Measurements from ENCODE around the gene EFCAB8.
A peak's percentile ranks its signal among the peaks of the same experiment; 100 is the strongest.
"Not testable (repeated sequence)": the region's sequence is repeated elsewhere in the genome, so short reads cannot be mapped to it uniquely, and the experiment has no call there.

Gene EFCAB8

DNA sequence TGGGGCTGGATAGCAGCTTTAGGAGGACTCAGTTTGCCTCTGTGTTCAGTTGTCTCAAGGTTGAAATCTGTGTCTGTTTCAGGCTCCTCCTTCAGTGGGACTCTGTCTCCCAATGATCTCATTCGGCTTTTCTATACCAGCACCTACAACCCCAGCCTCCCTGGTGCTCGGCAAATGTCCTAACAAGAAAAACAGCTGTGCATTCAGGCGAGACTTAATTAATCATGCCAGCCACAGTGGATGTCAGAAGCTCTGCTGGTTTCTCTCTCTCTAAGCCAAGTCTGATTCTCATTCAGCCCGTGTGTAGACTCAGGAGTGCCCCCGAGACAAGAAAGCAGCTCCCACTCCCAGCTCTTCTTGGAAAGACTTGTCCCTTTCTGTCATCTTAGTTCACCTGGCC, 98.7 kb downstream of the EFCAB8 start:
- DNase-seq (ENCODE audit: low read depth): no peak

DNA sequence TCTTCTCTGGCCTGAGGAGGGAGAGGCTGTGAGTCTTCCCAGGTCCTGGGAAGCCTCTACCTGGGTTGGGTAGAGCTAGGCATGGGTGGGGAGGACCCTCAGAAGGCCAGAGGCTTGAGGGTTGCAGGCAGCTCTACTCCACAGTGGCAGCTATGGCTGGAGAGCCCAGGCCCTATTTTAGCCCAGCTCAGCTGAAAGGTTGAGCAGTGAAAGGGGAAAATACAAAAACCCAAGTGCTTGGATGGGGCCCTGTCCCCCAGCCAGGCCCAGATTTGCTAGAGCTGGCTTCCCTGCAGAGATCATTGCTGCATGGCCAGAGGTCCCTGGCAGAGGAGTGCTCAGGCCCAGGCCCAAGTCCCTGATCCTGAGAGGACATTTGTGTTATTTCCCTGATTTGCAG, 99.9 kb downstream of the EFCAB8 start:
- DNase-seq (ENCODE audit: low read depth): no peak

DNA sequence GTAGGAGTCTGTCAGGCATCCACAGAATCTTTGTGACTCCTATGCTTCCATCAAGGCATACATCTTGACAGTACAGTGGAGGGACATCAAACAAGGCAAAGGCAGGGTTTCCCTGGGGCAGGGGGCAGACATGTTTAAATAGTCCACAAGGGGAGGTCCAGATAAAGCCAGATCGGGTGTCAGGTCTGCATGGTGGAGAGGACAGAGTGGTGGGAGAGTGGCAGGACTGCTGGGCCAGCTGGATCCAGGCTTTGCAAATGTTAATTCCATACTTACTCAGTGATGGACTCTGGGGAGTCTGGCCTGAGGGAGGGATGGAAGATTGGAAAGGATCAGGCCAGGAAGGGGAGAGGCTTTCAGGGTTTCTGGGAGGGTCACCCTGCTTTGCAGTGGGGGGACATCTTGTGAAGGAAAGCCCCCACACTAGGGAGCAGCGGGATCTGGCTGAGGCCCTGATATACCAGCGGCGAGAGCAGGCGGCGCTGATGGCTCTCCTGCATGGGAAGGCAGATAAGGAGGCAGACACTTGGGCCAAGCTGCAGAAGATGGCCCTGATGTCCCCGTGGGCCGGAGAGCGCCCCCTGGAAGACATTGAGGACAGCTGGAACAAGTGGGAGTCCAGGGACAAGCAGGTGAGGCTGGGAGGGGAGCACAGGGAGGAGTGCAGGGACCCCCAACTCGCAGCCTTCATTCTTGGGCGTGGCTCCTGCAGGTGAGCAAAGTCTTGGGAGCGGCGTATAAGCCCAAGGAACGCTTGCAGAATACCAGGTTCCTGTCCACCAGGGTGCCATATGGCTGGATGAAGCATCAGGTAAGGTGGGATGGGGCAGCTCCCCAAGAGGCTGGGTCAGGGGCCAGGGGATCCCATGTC, 100.9 kb downstream of the EFCAB8 start:
- DNase-seq (ENCODE audit: low read depth): no peak

DNA sequence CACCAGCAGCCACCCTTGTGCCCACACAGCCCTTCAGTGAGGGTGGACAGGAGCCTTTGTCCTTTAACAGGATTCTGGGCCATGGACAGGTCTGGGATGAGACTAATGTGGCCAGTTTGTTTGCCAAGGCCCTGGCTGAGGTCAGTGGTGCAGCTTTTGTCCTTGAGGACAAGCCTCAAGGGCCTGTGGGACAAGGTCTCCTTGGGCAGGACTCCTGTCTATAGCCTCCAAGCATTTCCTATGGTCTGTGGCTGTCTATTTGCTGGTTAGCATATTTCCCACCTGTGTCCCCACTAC, 101.4 kb downstream of the EFCAB8 start:
- DNase-seq (ENCODE audit: low read depth): no peak

DNA sequence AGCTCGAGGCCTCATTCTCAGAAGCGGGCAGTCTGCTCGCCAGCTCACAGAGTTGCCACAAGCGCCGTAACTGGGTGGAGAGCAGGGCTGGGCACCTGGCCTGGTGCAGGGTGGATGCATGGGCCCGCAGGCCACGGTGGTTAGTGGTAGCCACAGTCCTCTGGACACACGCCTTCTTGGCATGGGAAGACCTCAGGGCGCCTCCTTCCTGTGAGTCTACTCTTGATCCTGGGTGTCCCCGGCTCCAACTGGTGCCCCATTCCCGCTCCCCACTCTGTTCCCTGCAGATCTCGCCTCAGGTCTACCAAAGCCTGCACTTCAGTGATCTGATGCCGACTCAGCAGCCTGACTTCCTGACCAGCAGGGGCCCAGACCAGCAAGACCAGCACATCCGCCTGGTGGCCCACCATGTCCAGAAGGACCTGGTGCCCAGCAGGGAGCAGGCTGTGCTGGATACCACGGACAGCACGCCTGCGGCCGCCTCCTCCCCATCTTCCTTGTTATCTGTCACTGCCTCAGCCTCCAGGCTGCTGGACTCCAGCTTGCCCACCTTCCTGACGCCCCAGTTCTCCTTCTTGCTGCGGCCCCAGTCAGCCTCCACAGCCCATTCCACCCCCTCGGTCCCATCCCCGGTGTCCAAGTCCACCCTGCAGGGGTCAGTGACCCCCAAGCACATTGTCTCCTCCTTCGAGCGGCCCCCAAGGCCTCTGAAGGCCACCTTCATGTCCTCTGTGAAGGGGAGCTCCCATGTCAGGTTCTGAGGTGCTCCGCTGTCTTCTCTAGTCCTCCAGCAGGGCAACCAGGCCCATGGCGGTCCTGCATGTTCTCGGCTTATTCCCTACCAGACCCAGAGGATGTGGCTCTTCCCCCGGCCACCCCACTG, 102.4 kb downstream of the EFCAB8 start:
- no peak for DNase-seq (ENCODE audit: low read depth)

DNA sequence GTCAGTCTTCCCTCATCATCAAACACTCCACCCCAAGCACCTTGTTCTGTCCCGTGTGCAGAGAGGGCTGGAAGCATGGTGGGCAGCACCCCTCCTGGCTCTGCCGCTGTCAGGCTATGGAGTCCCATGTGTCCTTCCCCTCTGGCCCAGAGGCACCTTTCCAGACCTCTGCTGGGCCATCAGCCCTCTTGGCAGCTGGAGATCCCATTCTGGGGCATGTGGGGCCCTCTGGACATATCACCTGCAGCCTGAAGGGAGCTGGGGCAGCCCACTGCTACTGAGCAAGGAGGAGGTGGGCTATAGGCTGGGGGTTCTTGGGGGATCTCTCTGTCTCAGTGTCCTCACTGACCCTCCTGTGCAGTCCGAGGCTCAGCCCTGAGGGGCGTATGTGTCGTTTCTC, 103.3 kb downstream of the EFCAB8 start:
- no peak for DNase-seq (ENCODE audit: low read depth)

DNA sequence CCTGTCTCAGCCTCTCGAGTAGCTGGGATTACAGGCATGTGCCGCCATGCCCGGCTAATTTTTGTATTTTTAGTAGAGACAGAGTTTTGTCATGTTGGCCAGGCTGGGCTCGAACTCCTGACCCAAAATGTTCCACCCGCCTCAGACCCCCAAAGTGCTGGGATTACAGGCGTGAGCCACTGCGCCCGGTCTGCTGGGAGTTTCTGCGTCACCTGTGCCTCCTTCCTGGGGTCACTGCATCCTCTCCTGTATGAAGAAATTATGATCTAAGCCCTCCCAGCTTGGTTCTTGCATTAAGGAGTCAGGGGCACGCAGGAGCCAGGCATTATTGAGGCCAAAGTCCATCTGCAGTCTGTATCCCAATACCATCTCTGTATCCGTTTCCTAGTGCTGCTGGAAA, 103.9 kb downstream of the EFCAB8 start:
- DNase-seq (ENCODE audit: low read depth): not testable (repeated sequence)

DNA sequence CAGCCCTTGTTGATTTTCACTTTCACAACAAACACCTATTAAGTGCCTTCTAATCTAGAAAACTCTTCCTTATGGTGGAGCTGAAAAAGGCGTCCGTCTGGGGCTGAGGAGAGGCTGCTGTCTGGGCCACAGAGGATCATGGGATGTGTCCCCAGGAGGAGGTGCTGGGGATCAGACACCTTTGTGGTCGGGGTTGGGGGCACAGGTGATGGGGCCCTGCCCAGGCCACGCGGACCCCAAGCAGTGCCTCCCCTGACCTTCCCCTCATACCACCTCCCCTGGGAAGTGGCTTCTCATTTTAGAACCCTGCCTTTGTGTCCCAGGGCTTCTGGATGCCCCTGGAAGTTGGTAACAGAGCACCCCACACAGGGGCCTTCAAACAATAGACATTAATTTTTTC, 104.5 kb downstream of the EFCAB8 start:
- DNase-seq (ENCODE audit: low read depth): no peak

DNA sequence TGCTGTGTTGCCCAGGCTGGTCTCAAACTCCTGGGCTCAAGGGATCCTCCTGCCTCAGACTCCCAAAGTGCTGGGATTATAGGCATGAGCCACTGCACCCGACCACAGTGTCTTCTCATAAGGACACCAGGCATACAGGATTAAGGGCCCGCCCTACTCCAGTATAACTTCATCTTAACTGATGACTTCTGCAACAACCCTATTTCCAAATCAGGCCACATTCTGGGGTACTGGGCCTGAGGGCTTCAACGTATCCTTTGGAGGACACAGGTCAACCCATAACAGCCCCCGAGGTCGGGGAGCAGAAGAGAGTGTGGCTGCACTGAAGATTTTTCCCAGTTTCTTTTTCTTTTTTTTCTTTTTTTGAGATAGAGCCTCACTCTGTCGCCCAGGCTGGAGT, 105.9 kb downstream of the EFCAB8 start:
- DNase-seq (ENCODE audit: low read depth): no peak

DNA sequence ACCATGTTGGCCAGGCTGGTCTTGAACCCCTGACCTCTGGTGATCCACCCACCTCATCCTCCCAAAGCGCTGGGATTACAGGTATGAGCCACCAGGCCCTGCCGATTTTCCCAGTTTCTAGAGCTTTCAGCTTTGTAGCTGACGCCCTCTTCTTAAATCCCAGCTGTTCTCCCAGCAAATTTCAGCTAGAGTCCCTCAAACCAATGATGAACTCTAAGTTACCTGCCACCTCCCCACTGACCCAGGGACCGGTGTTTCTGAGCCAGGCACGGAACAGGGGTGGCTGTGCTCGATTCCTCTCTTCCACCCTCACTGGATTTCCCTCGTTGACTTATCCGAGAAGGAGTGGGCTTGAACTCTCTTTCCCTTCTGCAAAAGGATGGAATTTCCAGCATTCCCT, 106.4 kb downstream of the EFCAB8 start:
- DNase-seq (ENCODE audit: low read depth): no peak

DNA sequence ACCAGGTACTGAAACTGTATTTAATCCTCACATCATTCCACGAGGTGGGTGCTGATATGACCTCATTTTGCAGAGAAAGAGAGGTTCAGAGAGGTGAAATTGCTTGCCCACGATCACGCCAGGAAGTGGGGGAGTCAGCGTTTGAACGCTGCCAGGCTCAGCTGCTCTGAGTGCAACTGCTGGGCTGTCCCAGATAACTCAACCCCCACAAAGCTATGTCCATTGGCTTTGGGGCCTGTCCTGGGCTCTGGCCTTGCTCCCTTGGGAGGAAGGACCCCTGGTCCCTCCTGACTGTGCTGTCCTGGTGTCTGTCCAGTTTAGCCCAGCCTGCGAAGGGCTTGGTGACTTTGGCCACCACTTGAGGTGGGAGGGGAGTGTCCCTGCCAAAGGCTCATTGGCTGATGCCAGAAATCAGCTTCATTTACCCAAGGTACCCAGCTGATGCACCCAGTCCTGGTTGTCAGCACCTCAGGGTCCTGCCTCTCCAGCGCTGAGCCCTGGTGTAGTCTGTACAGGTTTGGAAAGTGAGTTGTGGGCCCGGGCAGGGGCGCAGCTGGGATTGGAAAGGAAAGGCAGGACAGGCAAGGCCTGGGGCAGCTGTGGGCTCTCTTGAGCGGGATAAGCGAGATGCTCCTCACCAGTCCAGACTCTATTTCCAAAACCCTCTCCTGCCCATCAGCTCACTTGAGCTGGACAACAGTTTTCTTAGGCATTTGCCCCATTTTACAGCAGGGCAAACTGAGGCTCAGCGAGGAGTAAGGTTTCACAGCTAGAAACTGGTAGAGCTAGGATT, 107.1 kb downstream of the EFCAB8 start:
- DNase-seq (ENCODE audit: low read depth): no peak

DNA sequence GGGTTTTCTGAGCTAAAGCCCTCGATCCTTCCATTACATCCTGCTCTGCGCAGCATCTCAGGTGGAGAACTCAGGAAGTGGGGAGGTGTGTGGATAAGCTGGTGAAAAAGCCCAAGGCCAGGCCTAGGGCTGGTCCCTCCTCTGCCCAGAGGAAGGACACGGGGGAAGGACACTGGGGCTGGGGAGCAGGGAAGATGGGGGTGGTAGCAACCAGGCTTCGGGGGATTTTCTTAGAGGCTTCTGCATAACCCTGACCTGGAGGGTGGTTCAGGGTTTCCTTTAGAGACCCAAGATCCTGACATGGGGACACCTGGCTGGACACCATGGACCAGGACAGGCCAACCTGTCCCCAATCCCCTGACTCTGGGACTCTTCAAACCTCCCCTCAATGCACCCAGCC, 107.7 kb downstream of the EFCAB8 start:
- DNase-seq (ENCODE audit: low read depth): no peak

DNA sequence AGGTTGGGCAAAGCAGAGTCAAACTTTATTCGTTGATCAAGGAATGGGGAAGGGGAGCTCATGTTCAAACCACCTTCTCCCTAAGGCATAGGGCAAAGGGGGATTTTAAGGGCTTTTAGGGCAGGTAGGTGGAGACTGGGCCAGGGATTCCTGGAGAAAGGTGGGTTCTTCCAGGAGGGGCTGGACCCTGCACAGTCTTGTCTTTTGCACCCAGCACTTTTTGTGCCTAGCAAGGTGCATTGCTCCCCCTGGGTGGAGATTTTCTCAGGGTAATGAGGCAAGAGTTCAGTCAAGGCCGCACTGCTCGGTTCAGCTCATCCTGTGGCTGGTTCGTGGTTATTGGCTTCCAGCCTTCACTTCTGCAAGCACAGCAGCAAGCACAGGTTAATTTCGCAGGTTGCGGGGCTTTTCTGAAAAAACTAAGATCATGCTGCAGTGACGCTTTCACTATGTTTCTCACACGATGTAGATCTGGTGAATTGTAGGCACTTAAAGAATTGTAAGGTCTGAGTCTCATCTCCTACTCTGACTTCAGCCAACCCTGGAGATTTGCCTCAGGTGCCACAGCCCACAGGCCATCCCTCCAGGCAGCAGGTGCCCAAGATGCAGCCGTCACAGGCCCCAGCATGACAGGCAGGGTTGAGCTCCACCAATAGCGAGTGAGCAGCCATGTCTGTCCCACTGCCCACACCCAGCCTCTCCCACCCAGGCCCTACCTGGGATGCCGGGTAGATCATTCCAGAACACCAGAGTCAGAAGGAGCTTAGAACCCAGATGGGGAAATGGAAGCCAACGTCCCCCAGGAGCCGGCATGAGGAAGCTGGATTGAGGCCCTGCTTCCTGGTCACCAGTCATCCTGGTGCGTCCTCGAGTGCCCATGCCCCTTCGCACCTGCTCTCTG, 108.4 kb downstream of the EFCAB8 start:
- peak; percentile 38 for DNase-seq (ENCODE audit: low read depth)

DNA sequence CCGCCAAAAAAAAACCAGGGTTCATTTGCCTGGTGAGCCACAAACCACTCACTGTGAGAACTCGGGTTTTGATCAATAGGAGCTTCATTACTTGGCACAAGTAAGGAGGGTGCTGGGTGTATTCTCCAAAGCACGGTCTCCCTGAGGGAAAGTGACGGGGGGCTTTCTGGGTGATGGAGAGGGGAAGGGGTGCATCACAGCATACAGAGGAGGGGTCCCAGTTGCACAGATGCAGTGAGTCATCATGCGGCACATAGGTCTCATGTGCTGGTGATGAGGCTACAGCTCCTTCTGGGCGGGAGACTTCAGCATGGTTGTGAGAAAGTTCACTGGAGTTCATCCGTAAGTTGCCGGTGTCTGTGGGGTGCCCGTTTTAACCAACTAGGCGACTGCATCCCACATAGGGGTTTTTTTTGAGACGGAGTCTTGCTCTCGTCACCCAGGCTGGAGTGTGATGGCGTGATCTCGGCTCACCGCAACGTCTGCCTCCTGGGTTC, 109.3 kb downstream of the EFCAB8 start:
- DNase-seq (ENCODE audit: low read depth): peak; percentile 50

DNA sequence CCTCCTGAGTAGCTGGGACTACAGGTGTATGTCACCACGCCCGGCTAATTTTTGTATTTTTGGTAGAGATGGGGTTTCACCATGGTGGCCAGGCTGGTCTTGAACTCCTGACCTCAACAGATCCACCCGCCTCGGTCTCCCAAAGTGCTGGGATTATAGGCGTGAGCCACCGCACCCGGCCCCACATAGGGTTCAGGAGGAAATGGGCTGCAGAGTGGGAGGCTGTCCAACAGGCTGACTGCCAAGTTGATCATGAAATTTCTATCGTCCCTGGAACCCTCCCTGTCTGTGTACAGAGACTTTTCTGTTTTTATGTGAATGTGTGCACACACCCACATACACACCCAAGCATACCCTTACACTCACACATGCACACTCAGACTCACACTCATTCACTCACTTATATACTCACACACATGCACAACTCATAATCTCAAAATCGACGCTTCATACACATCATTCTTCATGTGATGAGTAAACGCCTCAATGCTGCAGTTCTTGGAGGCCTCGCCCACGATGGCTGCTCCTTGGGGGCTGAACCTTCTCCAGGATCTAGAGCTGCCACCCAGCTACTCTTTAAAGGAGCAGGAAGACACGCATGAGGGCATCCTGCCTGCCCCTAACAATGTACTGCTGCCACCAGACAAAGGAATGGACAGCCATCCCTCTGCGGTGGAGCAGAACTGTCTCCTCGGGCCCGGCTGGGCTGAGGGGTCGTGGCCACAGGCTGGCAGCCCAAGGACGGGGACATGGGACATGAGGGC, 109.9 kb downstream of the EFCAB8 start:
- DNase-seq (ENCODE audit: low read depth): no peak

DNA sequence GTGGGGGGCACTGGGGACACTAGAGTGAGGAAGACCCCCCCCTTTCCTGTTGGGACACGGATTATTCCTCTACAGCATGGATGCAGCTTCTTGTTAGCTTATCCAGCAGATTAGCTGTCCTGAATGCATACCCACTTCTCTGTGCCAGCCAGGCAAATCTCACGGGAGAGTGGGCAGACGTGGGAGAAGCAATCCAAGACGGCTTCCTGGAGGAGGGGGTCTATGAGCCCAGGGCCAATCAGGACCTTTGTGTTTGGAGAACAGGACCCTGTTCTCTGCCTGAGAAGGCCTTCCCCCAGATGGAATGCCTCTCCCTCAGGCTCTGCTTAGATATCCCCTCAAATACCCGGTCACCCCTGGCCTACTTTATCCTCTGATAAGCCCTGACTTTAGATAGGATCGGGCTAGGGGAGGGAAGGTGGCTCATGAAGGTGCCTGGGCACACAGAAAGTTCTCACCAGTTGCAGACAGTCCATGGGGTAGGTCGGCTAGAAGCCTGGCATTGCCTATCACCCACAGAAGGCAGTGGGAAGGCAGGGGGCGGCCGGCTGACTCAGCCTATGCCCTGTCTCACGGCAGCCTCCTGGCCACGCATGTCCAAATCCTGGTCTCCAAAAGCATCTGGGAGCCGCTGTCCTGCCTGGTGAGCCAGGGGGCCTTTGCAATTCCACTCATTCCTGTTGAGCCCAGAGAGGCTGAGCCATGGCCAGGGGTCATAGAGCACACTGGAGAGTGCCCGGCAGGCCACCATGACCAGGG, 110.8 kb downstream of the EFCAB8 start:
- DNase-seq (ENCODE audit: low read depth): no peak

DNA sequence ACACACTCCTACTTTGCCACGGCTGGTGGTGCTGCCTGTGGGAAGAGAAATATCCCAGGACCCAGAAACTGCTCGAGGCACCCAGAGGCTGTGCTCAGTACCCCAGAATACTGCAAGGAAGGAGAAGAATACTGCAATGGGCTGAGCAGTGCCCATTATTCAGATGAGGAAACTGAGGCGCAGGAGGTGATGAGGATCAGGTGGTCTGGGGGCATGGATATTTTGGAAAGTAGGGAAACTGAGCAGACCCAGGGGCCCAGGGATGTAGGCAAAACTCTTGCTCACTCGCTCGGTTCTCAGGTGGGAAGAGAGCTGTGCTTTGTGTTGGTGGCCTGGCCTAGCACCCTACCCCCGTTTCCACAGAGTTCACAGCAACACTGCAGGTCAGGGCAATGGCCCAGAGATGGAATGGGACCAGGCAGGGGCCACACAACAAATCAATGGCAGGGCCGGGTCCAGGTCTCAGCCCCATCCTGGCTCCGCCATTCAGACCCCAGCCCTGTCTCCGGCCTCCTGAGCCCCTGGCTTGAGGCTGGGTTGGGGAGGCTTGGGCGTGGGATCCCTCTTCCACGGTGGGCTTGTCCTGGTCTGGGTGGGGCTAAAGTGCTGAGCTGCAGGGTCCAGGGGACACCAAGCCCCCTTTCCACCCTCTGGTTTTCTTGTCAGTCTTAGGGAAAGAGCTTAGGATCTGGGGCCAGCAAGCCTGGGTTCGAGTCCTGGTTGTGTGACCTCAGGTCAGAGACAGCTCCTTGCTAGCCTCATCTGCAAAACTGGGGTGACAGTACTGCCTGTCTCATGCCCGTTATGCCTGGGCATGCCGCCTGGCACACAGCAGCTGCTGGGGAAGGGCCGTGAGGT, 111.6 kb downstream of the EFCAB8 start:
- no peak for DNase-seq (ENCODE audit: low read depth)

DNA sequence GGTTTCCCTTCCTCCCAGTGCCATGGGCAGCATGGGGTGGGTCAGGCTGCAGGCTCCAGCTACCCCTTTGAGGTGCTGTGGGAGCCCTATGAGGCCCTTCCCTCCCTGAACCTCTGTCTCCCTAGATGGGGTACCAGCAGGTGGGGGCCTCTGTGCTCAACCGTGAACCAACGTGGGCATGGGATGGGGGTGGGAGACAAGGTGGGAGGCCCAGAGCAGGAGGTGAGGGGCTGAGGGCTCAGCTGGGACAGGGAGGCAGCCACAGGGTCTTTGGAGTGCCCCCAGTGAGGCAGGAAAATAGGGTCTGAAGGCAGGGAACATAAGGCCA, 112.2 kb downstream of the EFCAB8 start:
- DNase-seq (ENCODE audit: low read depth): no peak

DNA sequence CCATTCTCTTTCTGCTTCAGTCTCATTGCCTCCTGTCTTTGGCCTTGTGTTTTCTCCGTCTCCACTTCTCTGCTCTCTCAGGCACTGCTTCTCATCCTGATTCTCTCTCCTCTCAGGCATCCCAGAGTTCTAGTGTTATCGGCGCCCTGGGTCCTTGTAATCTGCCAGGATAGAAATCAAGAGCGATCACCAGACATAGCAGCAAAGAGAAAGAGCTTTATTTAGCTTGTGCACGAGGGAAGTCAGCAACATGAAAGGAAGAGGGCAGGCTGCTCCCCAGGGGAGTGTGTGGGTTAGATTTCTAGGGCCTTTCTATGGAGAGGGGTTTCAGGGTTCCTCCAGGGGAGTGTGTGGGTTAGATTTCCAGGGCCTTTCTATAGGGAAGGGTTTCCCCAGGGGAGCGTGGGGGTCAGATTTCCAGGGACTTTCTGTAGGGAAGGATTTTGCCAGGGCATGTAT, 113.0 kb downstream of the EFCAB8 start:
- no peak for DNase-seq (ENCODE audit: low read depth)

Data from T follicular helper cell (primary cell).